Activated CD8-positive, alpha-beta memory T cell treated with anti-CD3 and anti-CD28 coated beads, Interleukin-2, amount 50 U/mL, for 48 hours (primary cell): ENCODE data around the gene CTIF.

Experiments used
- DNase-seq: peaks from one replicate; pipeline ENCODE4 v3.0.0-alpha.2; 2020

The CTIF gene

DNA sequence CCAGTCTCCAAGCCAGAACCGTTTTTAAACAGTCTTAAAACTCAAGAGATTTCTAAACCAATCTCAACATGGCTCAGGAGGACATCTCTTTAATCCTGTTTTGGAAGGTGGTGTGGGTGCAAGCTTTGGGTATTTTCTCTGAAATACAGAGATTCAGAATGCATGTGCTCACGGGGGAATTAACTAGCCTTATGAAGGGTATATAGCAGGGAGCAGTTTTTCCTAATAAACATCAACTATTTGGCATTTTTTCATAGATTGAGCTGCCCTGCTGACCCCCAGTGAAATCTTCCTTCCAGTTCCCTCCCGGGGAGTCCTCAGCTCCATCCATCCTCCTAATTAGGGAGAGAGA, 289.3 kb downstream of the CTIF start:
- no peak for DNase-seq

DNA sequence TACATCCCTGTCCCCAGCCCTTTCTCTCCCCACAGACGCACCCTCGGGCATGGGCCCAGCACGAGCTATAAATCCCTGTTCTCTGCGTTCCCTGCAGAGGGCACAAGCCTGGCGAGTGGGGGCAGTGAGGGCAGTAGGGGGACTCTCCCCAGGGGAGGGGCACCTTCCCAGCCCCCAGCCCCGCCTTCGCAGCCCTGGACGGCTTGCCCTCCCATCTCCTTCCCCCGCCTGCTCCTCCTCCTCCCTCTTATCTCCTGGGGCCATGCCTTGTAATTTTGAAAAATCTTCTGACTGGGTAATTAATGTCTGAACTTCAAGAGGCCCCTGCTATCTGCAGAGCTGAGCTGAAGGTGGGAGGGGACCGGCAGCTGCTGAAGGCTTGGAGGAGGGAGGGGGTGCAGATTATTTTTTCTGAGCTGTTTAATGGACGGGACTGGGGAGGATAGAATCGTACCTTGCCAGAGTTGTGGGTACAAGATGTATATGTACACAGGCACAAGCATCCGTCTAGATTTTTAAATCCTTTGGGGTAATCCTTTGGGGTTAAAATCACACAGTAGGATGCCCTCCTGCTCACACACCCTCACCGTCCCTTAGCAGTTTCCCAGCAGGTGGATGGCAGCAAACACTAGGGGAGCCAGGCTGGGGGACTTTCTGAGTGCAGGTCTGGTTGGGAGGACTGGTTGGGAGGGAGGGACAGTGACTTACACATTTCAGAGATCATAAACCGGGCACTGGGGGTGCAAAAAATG, 290.0 kb downstream of the CTIF start:
- peak; percentile 38 for DNase-seq

DNA sequence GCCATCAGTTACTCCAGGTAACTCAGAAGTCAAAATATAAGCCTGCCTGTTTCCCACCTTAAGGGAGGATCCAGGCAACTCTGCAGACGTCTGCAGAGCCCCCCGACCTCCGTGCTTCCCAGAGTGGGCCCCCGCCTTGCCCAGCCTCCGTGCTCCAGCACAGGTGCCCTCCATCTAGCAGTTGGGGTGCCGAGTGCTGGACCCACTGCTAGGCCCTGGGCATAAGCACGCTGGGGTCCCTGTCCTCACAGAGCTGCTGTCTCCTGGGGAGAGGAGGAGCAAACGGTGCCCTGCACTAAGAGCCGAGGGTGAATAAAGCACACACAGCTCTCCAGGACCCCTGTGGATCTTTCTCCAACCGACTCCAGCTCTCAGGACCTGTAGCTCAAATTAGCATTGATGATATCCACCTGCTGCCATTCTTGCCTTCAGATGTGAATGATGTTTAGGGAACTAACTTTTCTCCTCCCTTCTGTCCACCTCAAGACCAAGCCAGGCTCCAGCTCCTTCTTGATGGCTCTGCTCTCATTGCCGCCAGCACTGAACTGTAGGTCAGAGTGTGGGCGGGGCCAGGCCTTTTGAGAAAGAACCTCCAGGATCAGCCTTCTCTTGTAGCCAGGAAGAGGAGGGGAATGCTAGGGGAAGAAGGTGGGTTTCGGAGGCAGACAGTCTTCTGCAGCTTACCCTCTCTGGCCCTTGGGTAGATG, 290.8 kb downstream of the CTIF start:
- peak; percentile 46 for DNase-seq

GRCh38 chr18:48831113-48831759, 292.4 kb downstream of the CTIF start:
- peak; percentile 45 for DNase-seq

DNA sequence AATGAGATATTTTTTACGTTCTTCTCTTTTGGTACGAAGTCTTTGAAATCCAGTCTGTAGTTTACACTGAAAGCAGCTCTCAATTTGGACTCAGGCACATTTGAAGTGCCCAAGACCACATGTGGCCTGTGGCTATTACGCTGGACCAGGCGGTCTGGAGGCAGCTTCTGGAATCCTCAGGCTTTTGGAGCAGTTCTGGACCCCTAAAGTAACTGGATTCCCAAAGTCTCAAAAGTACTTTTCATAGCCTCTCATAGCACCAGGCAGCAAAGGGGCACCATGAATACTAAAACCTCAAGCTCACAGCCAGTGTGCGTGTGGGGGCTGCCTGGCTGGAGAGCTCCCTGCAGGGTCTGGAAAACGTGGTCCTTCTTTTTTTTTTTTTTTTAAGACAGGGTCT, 293.0 kb downstream of the CTIF start:
- DNase-seq = peak; percentile 33

- DNase-seq = peak; percentile 55
These were observed 294.3 kb downstream of the CTIF start for GRCh38 chr18:48832938-48833700.

GRCh38 chr18:48833701-48834412, 295.0 kb downstream of the CTIF start:
- peak; percentile 76 for DNase-seq

- peak; percentile 86 for DNase-seq
These were observed 295.7 kb downstream of the CTIF start for GRCh38 chr18:48834413-48835031.

GRCh38 chr18:48835119-48835518, 296.3 kb downstream of the CTIF start:
- DNase-seq = peak; percentile 57

- peak; percentile 50 for DNase-seq
These were observed 296.9 kb downstream of the CTIF start for GRCh38 chr18:48835745-48836170.

GRCh38 chr18:48836231-48836805, 297.5 kb downstream of the CTIF start:
- DNase-seq = no peak

- DNase-seq = no peak
These were observed 298.2 kb downstream of the CTIF start for GRCh38 chr18:48836806-48837615.

DNA sequence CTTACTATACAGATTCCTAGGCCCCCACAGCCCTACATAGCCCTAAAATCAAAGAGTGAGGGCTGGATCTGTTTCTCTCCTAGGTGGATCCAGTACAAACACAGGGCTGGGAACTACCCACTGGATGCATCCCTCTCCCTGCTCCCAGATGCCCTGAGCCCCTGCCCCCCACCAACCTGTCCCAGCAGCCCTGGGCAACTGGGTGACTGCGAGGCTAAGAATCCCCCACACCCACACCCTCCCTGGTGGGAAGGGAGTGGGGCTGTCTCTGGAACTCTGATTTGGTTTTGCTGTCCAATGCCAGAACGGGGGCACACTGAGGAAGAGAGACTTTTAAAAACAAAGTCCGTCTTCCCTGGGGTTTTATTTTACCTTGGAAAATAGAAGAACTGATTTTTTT, 298.8 kb downstream of the CTIF start:
- DNase-seq = no peak

GRCh38 chr18:48838166-48838775, 299.4 kb downstream of the CTIF start:
- no peak for DNase-seq

GRCh38 chr18:48838921-48839818, 300.3 kb downstream of the CTIF start:
- no peak for DNase-seq

DNA sequence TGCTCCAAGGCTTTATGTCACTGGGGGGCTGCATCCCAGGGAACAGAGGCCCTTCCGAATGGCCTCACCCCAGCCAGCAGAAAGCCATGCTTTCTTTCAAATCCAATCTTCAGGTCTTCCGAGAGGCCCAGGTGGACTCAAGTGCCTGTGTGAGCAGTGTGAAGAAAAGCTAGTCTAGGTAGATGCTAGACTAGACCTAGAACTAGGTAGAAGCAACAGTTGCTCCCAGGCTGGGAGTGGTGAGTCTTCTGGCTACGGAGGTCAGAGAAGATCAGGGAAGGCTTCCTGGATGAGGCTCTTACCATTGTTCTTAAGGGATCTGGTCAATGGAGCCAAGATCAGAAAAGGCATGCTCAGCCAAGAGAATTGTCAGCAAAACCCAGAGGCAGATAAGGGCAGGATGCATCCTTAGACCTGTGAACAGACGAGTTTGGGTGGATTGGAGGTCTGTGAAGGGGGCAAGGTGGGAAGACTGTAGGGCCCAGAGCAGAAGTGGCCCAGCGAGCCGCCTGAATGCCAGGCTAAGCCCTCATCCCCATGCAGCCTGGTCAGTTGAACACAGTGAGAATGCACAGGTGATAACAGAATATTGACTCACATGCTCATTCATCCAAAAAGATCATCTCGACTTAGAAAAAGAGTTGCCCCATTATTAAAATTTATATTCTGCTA, 301.1 kb downstream of the CTIF start:
- DNase-seq = no peak

GRCh38 chr18:48840491-48840877, 301.7 kb downstream of the CTIF start:
- DNase-seq = no peak

DNA sequence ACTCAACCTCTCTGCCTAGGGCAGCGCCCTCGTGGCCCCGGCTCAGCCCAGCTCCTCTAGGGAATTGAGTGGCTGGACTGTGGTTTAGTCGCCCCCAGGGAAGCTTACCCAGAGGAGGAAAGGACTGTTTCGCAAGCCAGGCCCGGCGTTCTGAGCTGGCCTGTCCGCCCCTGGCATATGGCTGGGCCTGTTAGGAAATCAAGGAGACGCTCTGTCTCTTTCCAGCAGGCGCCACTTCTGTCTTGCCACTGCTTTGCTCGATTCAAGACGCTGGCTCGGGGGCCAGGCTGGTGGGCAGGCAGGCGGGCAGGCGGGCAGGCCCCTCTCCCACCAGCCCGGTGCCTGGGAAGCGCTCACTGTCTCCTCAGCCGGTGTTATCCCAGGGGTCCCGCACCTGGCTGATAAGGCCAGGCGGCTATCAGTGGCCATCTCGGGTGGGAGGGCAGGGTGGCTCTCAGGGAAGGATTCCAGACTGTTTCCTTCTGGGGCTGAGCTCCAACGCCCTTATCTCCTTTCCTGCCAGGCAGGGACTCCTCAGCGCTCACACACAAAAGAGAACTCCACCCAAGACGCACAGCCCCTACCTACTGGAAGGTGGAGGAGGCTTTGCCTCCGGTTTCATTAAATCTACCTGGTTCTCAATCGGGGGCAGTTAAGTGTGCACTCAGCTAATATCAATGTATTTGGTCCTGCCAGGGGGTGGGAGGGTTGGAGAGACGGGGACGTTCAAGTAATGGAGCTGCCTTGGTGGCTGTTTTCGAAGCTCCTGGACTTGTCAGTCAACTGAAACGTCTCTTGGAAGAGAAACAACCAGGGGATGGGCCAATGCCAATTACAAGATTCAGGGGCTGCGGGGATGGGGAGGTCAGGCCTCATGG, 302.8 kb downstream of the CTIF start:
- DNase-seq = no peak
